ENCODE data around the gene NAA50.

GRCh38 chr3:113731694-113732093 is 14.4 kb downstream of the NAA50 start:
- TF ChIP-seq TAF1 (IDR thresholded peaks at IDR 0.05; ENCODE audit: borderline replicate concordance, low read depth, low read length) (no peak), POLR2AphosphoS5 (IDR thresholded peaks at IDR 0.05; ENCODE audit: low read depth, low read length) (no peak)
